GM21367 (cell line): ENCODE measurements around the gene RXRA.

Experiments
- ATAC-seq: cut with Tn5 transposase; IDR thresholded peaks from one replicate; pipeline ENCODE4 v1.9.1; 2021; ENCODE audit not compliant: unreplicated experiment

Gene RXRA

DNA sequence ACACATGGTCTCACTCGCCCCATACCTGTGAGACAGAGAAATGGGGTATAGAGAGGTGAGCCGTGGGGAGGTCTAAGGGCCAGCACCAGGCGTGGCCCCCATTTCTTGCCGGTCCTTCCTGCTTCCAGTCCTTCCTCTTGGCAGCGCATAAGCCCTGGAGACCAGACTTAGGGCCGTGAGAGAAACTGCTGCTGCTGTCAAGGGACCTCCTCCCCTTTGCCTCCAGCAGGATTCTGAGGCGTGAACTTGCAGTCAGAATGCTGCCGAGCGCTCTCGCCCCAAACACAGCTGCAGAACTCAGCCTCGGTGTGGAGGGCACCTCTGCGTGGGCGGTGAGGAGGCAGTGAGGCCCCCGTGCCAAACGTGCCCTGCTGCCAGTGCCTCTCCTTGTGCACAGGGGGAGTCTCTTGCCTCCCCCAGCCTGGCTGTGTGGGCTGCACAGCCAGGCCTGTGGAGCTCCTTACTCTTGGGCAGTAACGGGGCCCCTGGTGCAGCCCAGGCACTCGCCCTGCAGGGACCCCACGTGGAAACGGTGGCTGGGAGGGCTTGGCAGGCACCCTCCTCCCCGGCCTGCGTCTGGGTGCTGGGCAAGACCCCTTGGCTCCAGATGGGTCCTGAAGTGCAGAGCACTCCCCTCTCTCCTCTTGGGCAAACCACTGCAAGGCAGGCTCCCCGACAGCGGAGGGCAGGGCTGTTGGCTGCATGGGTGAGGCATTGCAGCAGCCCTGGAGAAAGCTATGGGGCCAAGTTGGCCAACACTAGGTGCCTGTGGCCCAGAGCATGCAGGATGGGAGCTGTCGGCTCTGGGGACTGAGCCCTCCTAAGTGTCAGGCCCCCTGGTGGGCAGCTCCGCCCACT, 85.4 kb downstream of the RXRA start:
- no peak for ATAC-seq

DNA sequence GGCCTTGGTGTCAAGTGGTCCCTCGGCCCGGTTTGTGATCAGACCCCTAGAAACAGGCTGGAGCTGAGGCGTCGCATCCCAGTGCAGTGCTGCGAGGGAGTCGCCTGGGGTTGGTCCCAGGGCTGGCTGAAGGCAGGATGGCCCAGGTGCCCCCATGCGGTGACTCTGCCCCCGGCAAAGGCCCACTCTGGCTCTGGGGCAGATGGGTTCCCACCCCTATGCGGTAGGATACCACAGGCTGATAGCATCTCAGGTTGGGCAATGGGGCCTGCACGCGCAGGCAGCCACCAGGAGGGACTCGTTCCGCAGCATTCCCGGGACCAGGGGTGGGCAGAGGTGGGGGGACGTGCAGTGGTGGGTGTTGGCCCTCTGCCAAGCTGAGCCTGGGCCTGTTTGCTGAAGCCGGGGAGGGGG, 86.0 kb downstream of the RXRA start:
- no peak for ATAC-seq

DNA sequence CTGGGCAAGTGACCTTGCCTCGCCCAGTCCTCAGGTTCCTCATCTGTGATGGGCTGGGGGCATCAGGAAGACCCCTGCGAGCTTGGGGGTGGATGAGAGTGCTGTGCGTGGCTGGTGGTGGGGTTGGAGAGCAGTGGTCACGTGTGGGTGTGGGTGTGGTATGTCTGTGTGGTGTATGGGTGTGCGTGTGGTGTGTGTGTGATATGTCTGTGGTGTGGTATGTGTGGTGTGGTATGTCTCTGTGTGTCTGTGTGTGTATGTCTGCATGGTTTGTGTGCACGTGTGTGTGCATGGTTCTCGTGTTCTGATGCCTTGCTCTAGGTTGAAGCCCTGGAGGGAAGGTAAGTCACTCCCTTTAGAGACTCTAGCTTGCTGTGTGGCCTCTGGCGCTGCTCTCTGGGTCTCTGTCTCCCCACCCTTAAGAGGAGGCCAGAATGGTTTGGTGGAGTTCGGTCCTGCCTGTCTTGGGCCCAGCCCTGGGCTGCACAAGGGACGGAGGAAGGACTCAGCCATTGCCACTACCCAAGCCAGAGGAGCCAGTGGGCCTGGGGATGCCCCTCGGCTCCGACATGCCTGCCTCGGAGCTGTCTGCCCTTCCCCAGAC, 87.0 kb downstream of the RXRA start:
- ATAC-seq: no peak

DNA sequence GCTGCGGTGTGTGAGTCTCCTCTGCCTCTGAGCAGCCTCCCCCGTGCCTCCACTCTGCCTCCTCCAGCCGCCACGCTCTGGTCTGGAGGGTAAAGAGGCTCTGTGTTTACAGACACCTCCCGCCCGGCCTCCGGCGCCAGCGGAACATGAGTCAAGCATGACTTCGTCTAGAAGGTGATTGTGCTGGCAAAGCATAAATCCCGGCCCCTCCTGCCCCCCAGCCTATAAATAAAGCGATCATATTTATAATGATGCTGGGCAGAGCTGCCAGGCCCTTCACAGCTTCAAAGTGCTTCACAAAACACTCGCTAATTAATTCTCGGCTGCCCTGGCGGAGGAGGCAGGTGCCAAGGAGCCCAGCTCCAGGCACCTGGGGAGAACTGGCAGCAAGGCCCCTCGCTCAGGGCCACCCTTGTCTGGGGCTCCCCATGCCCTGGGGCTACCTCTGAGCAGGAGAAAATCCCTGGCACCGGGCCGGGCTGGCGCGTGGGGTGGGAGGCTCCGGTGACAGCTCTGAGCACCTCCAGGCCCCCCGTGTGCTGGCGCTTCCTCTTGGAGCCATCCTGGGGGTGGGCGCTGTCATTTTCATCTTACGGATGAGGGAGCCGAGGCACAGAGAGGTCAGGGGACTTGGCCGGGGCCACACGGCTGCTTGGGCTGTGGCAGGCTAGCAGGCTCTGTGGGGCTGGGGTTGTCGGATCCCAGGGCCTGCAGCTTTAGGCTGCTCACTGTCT, 87.8 kb downstream of the RXRA start:
- ATAC-seq: no peak

DNA sequence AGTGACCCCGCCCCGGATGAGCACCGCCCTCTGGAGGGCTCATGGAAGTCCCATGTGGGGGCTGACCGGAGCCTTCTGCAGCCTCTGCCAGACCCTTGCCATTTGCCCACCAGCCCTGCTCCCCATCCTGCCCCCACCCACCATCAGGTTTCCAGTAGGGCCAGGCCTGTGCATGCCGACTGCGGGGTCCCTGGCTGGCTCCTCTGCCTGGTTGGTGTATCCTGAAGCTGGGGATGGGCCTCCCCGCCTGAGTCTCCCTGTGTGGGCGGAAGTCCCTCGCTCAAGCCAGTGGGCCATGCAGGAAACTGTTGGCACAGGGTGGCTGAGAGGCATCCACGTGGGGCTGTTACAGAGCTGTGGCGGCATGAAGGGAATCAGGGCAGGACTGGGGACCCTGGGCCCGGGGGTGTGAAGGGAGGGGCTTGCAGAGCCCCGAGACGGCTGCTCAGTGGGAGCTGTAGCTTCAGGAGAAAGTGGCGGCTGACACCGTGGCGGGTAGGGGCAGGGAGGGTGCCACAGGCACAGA, 88.7 kb downstream of the RXRA start:
- ATAC-seq: no peak

DNA sequence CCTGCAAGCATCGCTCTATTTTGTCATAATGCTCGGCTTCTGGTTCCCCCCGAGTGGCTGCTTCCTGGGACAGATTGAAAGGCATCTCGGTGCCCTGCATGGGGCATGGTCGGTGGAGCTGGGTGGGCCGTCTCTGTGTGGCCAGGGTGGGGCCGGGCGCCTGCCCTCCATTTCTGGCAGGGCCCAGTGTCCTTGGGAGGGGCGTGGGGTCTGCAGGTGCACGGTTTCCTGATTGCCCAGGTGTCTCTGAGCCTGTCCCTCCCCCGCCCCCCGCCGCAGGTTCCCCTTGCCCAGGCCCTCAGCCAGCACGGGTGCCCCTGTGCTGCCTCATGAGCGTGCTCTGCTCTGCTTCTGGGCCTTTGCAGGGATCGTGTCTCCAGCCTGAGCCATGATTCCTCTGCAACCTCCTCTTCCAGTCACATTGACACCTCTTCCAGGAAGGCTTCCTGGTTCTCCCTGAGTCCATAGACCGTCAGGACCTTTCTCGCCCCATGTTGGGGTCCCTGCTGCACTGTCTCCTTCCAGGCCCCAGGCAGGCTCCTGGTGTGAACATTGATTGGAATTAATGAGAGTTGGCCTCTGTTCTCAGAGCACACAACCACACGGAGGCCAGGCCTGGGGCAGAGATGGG, 90.2 kb downstream of the RXRA start:
- ATAC-seq: no peak

DNA sequence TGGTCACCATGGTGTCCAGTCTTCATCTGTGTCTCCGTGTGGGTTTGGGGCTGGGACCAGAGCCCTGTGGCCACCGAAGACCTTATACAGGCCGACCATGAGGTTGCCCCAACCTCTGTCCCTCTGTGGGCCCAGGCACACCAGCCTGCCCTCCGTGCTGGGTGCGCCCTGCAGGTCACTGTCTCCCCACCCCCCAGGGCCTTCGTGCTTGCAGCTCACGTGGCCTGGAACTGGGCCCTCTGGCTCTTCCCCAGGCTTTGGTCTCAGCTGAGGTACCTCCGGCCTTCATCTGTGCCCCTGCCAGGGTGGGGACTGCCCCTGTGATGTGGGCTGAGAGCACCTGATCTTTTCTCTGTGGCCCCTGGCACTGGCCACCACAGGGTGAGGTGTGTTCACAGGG, 92.1 kb downstream of the RXRA start:
- no peak for ATAC-seq

DNA sequence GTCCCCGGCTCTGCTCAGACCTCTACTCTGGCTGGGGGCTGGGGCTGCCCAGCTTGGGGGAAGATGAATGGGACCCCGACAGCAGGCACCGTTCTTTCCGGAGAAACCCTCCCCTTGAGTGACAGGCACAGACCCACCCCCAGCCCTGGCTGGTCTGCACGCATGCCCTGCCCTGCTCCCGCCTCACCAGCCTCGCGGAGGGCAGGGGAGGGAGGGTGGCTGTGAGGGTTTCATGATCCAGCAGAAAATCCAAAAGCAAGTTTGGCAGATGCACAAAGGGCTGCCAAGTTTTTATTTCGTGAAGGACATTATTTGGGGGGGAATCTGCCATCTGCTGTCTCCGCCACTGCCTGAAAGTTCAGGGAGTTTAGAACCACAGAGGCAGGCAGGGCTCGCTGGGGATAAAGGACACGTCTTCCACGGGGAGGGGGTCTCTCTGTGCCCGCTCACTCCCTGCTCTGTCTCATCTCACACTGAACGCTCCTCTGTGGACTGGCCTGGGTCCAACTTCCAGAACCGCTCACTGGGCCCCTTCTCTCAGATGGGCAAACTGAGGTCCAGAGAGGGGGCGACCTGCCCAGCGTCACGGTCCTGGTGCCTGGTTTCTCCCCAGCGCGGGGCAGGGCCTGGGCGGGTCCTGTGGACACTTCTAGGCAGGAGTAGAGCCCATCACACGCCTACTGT, 92.9 kb downstream of the RXRA start:
- no peak for ATAC-seq

DNA sequence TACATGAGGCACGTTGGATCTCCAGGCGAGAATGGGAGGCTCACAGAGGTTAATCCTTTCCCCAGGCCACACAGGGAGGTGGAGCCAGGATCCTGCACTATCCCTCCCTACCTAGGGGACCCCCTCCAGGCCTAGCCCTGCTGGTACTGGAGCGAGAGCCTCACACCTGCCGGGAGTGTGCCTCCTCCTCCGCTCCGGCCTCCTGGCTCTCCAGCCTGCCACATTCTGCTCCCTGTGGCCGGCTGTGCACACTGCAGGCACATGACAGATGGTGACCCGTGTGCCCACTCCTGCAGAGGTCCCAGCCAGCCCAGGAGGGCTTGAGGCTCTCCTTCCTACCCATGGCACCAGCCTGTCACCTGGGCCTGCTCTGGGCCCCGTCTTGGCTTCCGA, 93.4 kb downstream of the RXRA start:
- no peak for ATAC-seq

DNA sequence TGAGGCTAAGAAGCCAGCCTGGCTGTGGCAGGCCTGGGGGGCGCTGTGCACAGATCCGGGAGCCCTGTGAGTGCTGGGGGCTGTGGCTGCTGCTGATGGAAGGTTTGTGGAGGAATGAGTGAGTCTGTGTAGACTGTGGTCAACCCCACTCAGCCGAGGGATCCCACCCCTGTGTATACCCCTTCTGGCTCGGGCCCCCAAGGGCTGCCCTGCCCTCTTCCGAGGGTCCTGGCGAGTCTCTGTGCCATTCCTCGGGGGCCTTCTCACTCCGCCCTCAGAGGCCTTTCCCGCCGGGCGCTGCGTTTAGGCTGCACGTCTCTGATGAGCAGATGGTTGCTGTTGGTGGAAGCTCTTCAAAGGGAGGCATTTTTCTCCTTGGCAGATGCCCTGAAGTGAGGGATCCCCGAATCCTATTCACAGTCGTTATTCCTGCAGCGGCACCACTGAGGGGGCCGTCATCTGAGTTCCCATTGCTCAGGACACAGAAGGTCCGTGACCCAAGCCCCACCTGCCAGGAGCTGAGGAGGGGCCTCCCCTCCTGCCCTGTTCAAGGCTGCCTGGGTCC, 94.1 kb downstream of the RXRA start:
- ATAC-seq: no peak

DNA sequence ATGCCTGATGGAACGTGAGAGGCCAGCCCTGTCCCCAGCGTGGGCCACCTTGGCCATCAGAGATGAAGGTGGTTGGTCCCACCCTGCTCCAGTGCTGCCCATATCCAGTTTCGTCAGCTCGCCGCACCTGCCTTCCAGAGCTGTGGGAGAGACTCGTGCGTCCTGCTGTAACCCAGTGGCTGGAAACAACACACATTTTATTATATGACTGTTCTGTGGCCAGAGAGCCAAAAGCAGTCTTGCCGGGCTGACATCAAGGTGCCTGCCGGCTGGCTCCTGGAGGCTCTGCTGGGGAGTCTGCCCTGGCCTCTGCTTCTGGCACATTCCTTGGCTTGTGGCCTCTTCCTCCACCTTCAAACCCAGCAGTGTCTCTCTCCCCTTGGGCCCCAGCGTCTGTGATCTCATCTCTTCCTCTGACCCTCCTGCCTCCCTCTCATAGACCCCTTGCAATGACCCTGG, 94.7 kb downstream of the RXRA start:
- ATAC-seq: no peak

DNA sequence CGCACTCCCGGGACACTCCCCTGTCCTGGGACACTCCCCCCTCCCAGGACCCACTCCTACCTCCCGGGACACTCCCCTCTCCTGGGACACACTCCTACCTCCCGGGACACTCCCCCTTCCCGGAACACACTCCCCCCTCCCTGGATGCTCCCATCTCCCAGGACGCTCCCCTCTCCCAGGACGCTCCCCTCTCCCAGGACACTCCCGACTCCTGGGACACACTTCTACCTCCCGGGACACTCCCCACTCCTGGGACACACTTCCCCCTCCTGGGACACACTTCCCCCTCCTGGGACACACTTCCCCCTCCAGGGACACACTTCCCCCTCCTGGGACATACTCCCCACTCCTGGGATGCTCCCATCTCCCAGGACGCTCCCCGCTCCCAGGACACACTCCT, 95.6 kb downstream of the RXRA start:
- ATAC-seq: no peak

DNA sequence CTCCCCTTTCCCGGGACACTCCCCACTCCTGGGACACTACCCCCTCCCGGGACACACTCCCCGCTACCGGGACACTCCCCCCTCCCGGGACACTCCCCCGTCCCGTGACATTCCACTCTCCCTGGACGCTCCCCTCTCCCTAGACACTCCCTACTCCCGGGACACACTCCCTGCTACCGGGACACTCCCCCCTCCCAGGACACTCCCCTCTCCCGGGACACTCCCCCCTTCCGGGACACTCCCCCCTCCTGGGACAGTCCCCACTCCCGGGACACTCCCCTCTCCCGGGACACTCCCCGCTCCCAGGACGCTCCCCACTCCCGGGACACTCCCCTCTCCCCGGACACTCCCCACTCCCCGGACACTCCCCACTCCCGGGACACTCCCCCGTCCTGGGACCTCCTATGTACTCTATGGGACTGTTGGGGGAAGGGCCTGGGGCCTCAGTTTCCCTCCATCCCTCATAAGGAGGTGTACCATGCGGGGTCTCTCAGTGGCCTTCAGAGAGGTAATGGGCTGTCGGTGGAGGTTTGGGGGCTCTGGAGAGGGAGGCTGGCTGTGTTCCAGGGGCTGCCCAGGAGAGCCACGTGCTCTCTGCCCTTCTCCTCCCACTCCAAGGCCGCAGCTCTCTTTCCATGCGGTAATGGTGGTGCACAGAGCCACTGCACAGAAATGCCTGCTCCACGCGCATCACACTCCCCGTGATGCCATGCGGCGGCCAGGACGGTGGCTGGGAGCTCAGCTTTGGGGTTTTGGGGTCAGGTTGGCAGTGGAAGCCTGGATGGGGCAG, 96.2 kb downstream of the RXRA start:
- no peak for ATAC-seq

DNA sequence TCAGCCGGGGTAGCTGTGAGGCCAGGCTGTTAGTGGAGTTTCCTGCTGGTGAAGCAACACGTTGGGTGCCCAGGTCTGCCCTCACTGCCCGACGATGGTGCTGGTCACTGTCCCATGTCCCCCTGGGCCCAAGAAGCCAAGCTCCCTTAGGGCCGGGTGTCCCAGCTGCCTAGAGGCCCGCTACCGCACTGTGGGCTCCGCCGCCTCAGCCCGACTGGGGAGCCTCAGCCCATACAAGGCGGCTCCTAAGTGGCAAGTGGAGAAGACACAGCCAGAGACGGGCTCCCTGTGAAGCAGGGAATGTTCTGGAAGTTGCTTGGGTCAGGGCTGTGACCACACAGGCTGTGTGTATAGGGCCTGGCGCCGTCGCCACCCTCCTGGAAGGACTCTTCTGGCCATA, 96.9 kb downstream of the RXRA start:
- ATAC-seq: no peak

DNA sequence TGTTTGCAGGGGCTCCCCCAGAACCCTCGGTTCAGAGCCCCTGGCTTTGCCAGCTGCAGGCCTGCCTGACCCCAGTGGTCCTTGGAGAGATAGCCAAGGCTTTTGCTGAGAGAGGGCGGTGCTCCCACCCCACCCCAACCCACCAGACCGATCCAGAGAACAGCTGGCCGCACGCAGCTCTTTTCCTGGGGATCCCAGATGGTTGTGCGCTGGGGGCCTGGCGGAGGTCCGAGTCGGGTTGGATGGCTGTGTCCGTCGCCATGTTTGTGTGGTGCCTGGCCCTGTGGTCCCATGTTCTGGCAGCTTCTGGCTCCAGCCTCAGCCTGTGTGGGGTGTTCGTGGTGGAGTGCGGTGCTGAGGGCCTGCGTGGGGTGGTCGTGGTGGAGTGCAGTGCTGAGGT, 97.5 kb downstream of the RXRA start:
- no peak for ATAC-seq

DNA sequence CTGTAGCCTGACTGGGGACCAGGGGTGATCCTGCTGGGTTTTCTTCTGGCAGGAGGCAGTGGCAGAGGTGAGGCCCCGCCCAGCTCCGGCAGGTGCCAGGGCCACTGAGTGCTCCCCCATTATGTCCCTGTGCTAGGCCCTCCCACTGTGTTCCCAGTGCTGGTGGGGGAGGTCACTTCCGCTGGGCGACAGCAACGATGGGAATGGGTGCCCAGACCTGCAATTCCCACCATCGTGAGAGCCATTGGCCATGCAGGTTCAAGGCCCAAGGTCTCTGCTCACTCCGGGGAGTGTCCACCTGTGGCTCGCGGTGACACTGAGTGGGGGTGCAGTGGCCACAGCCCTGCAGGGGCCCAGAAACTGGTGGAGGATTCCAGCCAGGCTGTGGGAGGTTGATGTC, 98.6 kb downstream of the RXRA start:
- no peak for ATAC-seq

DNA sequence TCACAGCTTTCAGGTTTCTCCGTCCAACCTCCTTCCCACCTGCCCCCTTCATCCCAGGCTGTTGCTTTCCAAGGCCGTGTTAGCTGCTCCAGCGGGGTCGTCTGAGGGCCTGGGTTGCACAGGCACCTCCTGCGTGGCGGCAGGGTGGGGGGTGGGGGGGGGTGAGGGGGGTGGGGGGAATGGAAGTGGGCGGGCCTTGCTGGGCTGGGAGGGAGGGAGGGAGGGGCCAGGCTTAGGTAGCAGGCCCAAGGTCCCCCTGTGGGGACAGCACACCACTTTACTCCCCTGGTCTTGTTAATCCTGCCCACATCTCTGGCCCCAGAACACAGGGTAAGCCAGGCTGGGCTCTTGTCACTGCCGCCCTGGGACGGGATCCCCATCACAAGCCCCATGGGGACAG, 99.1 kb downstream of the RXRA start:
- no peak for ATAC-seq

DNA sequence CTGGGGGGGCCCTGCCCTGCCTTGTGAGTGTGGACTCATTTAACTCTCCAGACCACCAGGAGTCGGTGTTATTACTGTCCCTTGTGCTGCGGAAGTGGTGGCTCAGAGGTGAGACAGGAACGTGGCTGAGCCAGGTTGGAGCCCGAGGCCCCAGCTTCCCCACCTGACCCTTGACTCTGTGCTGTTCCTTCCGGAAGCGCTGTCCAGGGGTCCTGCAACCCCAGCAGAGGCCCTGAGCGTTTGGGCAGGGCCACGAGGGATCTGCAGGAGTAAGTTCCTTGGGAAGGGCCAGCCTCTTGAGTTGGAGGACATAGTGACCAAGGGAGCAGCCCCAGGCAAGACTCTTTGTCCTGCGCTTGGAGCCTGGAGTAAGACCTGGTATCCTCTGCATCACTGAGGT, 99.6 kb downstream of the RXRA start:
- no peak for ATAC-seq

DNA sequence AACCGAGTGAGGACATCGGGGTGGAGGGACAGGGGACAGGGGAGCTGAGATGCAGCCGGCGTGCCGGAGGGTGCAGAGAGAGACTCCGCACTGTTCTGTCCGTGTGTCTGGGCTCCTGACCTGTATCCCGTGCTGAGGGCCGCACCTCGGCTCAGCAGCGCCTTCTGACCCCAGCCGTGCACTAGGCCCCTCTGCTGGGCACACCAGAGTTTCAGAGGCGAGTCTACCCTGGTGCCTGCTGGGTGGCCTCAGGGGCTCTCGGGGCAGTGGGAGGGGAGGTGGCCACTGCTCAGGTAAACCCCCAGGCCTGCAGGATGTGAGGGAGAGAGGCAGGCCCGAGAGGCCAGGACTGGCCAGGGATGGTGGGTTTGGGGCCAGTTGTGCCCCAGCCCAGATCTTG, 100.2 kb downstream of the RXRA start:
- no peak for ATAC-seq
